Uterus (tissue), 2 donors: ENCODE measurements around the gene TMEM140.

ENCODE experiments used
- CTCF ChIP-seq, 4 experiments: fragments of 200-600 bp in 2 of 4; fragments of 450-650 bp in 2 of 4; sonication (generic) in 2 of 4; IDR thresholded peaks; one replicate each; pipeline ENCODE4 v1.5.1; 2016 to 2019; ENCODE audit warnings: antibody characterized with exemption in 4 of 4, mild to moderate bottlenecking in 2 of 4, moderate library complexity in 1 of 4
- POLR2A ChIP-seq, 2 donors: fragments of 450-650 bp; IDR thresholded peaks; one replicate each; pipeline ENCODE4 v1.6.1; 2016; ENCODE audit warnings: antibody characterized with exemption in 2 of 2, mild to moderate bottlenecking in 1 of 2, moderate library complexity in 1 of 2

GRCh38 chr7:135178364-135178763, 30.5 kb downstream of the TMEM140 start:
- TF ChIP-seq CTCF (IDR thresholded peaks at IDR 0.05): no peak
- TF ChIP-seq POLR2A (IDR thresholded peaks at IDR 0.05): no peak
